Esophagus squamous epithelium (tissue), 5 donors: ENCODE data around the gene GPC6. TPM values are rescaled to one million over a fixed set of nuclear protein-coding genes. Genes with fewer than 3 reads are reported as not detected.

Source experiments
- DNase-seq: peaks from one replicate; lab custom pipeline; 2025; lab: John Stamatoyannopoulos, UW
- H3K27ac ChIP-seq, 4 donors: fragments of 200-600 bp; sonication (generic); one replicate each; pipeline ENCODE4 v1.5.1; 2016 to 2019; ENCODE audit warnings: mild to moderate bottlenecking in 1 of 4
- H3K27me3 ChIP-seq, 4 donors: fragments of 200-600 bp; sonication (generic); 1 replicate in 3 of 4; 2 replicates in 1 of 4; pipeline versions ENCODE4 v1.5.1 to v1.6.0; 2017 to 2021; ENCODE audit warnings: antibody characterized with exemption in 1 of 4
- H3K36me3 ChIP-seq, 3 donors: fragments of 200-600 bp; sonication (generic); one replicate each; pipeline ENCODE4 v1.5.1; 2016 to 2019
- H3K4me1 ChIP-seq, 3 donors: fragments of 200-600 bp; sonication (generic); one replicate each; pipeline ENCODE4 v1.5.1; 2017 to 2019
- H3K4me3 ChIP-seq, 4 donors: fragments of 200-600 bp; sonication (generic); 1 replicate in 3 of 4; 2 replicates in 1 of 4; pipeline ENCODE4 v1.5.1; 2016 to 2019; ENCODE audit warnings: mild to moderate bottlenecking in 2 of 4, moderate library complexity in 1 of 4
- H3K9me3 ChIP-seq, 3 donors: fragments of 200-600 bp; sonication (generic); one replicate each; pipeline ENCODE4 v1.5.1; 2016 to 2019
- POLR2A ChIP-seq, 4 donors: fragments of 450-650 bp; IDR thresholded peaks; one replicate each; pipeline ENCODE4 v1.6.1; 2017; ENCODE audit warnings: antibody characterized with exemption in 4 of 4, mild to moderate bottlenecking in 4 of 4, moderate library complexity in 3 of 4
- WGBS, 2 donors: methylation state at CpG; one replicate each; pipeline ENCODE4 v1.1.5; 2018; 5-methylcytosine and 5-hydroxymethylcytosine counted together
- intact Hi-C: fragments of 100-400 bp; cut with DNase I; formaldehyde crosslinking; loops from one replicate; pipeline ENCODE4 v1.15.0; 2022
- total RNA-seq, 4 donors: library from RNA; depleted of rRNA; stranded (reverse); fragments of >200 nt; gene quantifications; one replicate each; pipeline ENCODE4 v1.1.0, GENCODE V29; 2016
- TF ChIP-seq, protein P1 (sequence below), 6 experiments: fragments of 450-650 bp in 4 of 6; fragments of 200-600 bp in 2 of 6; sonication (generic) in 2 of 6; IDR thresholded peaks; one replicate each; pipeline ENCODE4 v1.5.1; 2016 to 2019; ENCODE audit warnings: antibody characterized with exemption in 6 of 6, mild to moderate bottlenecking in 4 of 6, moderate library complexity in 4 of 6
- donor health status: DM: yes; HTN: yes; CAD: no.

The GPC6 gene
- total RNA-seq, 4 donors from 2014 or later: 0.57 to 8.6 (median 2.6) TPM

DNA sequence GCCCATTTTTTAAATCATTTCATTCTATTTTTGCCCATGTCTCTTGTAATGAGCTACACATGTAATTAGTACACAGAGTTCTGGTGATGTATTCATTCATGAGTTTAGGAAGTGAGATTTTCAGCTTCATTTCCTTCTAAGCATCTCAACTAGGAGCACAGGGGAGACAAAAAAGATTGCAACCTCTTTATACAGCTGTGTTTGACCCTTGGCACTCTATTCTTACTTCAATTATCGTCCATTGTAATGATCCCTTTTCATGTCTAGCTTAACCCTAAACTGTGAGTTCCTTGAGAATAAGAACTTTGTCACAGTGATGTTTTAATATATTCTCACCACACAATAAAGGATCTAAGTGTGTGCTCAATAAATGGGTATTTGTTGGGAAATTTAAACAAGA is 67.1 kb downstream of the GPC6 start:
- H3K27me3 ChIP-seq: no peaks in the 10 kb centered on the region
- intact Hi-C loops: no loop called here
- no peak for DNase-seq
- WGBS, 2 donors: 39% methylated on average over 1 of the region's 1 CpG
- H3K36me3 ChIP-seq: no peaks in the 10 kb centered on the region
- no peaks in the 10 kb centered on the region for H3K4me1 ChIP-seq
- H3K4me3 ChIP-seq: no peak overlapping the region
- H3K9me3 ChIP-seq: no peaks in the 10 kb centered on the region
- TF ChIP-seq, protein P1, sequence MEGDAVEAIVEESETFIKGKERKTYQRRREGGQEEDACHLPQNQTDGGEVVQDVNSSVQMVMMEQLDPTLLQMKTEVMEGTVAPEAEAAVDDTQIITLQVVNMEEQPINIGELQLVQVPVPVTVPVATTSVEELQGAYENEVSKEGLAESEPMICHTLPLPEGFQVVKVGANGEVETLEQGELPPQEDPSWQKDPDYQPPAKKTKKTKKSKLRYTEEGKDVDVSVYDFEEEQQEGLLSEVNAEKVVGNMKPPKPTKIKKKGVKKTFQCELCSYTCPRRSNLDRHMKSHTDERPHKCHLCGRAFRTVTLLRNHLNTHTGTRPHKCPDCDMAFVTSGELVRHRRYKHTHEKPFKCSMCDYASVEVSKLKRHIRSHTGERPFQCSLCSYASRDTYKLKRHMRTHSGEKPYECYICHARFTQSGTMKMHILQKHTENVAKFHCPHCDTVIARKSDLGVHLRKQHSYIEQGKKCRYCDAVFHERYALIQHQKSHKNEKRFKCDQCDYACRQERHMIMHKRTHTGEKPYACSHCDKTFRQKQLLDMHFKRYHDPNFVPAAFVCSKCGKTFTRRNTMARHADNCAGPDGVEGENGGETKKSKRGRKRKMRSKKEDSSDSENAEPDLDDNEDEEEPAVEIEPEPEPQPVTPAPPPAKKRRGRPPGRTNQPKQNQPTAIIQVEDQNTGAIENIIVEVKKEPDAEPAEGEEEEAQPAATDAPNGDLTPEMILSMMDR (IDR thresholded peaks at IDR 0.05): no peak
- no peak for TF ChIP-seq POLR2A (IDR thresholded peaks at IDR 0.05)
- no peak overlapping the region for H3K27ac ChIP-seq

DNA sequence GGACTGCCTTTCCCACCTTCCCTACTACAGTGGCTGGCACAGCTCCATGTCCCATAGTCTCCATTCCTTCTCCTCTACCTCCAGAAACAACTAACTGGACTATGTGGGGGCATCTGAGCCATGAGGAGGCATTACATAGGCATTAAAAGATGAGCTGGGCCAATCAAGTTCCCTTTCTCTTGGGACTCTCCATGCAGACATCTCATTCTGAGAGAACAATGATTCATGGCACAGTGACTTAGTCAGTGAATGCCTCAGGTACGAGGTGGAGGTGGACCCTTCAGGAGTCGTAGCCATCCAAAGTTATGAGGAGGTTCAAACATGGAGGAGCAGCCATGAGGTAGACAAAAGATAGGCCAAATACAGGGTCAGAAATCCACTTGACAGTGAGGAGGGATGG is 70.0 kb downstream of the GPC6 start:
- H3K36me3 ChIP-seq: no peaks in the 10 kb centered on the region
- H3K4me1 ChIP-seq: no peaks in the 10 kb centered on the region
- H3K4me3 ChIP-seq: no peak overlapping the region
- no peak overlapping the region for H3K27ac ChIP-seq
- intact Hi-C loops: no loop called here
- TF ChIP-seq, protein P1 (IDR thresholded peaks at IDR 0.05): no peak
- no peak for TF ChIP-seq POLR2A (IDR thresholded peaks at IDR 0.05)
- no peaks in the 10 kb centered on the region for H3K27me3 ChIP-seq
- DNase-seq: no peak
- WGBS, 2 donors: 53 to 66% methylated on average over 2 of the region's 2 CpGs
- H3K9me3 ChIP-seq: no peaks in the 10 kb centered on the region

DNA sequence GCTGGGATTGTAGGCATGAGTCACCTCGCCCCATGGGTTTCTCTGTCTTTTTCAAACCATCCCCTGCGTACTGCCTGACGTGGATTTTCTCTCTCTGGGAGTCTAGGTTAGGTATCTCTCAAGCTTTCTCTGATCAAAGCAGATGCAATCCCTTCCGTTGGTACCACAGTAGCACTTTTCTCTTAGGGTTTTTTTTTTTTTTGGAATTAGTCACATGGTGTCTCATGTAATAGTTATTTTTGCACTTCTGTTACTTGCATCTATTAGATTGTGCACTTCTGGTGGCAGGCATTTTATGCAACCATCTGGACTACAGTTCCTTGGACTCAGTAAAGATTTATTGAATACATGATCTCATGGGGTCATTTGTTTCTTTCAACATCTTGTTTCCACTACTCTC is 72.1 kb downstream of the GPC6 start:
- intact Hi-C loops: no loop called here
- Histone ChIP-seq H3K9me3 (no peaks in the 10 kb centered on the region), H3K27me3 (no peaks in the 10 kb centered on the region), H3K4me1 (no peaks in the 10 kb centered on the region), H3K27ac (no peak overlapping the region), H3K4me3 (no peak overlapping the region), H3K36me3 (no peaks in the 10 kb centered on the region)
- no peak for DNase-seq
- TF ChIP-seq POLR2A (IDR thresholded peaks at IDR 0.05): no peak
- TF ChIP-seq, protein P1 (IDR thresholded peaks at IDR 0.05): no peak
- WGBS, 2 donors: 74 to 79% methylated on average over 4 of the region's 4 CpGs

DNA sequence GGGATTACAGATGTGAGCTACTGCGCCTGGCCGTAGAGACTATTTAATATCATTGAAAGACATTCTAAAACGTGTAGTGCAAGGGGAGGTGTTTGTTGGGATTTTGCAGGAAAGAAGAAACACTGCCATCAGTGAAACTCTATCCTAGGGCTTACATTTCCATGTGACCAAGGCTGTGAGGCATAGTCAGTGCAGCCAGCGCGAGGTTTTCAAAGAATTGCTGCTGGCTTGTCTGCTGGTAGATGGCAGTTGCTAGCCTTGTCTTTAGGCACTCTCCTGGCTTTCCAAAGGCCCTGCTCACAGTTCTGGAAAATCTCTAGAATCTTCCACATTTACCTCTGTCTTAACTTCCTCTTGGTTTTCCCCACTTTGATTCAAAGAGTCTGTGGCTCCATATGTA is 77.5 kb downstream of the GPC6 start:
- H3K27me3 ChIP-seq: no peaks in the 10 kb centered on the region
- no peaks in the 10 kb centered on the region for H3K9me3 ChIP-seq
- no peak for DNase-seq
- 73 to 78% methylated on average over 5 of the region's 5 CpGs for whole genome bisulfite sequencing, 2 donors
- TF ChIP-seq, protein P1 (IDR thresholded peaks at IDR 0.05): no peak
- no peak overlapping the region for H3K4me3 ChIP-seq
- H3K4me1 ChIP-seq: no peaks in the 10 kb centered on the region
- intact Hi-C loops: no loop called here
- H3K36me3 ChIP-seq: no peaks in the 10 kb centered on the region
- no peak overlapping the region for H3K27ac ChIP-seq

DNA sequence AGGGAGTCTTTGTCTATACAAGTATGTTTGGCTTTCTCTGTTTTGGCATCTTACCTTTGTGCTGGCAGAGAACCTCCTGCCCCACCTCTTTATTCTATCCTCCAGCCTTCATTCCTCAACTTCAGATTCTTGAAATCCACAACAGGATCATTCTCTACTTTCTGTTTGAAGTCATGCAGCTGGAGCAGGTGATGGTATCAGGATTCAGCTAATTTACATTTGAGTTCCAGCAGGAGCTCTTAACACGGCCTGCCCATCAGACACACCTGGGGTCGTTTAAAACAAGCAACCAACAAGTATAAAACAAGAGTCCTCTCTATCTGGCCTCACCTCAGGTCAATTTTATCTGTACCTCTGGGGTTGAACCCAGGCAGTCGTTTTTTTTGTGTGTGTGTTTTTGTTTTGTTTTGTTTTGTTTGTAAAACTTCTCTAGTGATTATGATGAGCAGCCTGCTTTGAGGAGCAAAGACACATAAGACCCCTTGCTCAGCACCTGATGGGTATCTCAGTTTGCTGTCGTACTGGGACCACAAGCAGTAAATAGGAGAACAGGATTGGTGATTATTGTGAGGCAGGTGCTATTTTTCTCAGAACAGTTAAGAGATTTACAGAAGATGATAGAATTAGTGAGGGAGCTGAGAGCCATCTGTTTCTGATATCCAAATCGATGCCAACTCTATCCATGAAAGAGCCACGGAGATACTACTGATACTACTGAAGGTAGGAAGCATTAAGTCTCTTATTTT is 78.4 kb downstream of the GPC6 start:
- no peaks in the 10 kb centered on the region for H3K9me3 ChIP-seq
- intact Hi-C loops: no loop called here
- H3K27ac ChIP-seq: no peak overlapping the region
- no peaks in the 10 kb centered on the region for H3K4me1 ChIP-seq
- DNase-seq: no peak
- no peaks in the 10 kb centered on the region for H3K27me3 ChIP-seq
- TF ChIP-seq, protein P1 (IDR thresholded peaks at IDR 0.05): no peak
- TF ChIP-seq POLR2A (IDR thresholded peaks at IDR 0.05): no peak
- no peaks in the 10 kb centered on the region for H3K36me3 ChIP-seq
- H3K4me3 ChIP-seq: no peak overlapping the region
- 41 to 42% methylated on average over 6 of the region's 6 CpGs for WGBS, 2 donors
